K562 (cell line): ENCODE measurements around the gene OBP2A. TPM values are rescaled to one million over a fixed set of nuclear protein-coding genes. Genes with fewer than 3 reads are reported as not detected.

Experiments used
- BRD4 ChIP-seq: fragments of 200-600 bp; sonication (generic); IDR thresholded peaks from 2 replicates; pipeline ENCODE4 v1.6.1; 2017; ENCODE audit warnings: inconsistent platforms
- CREM ChIP-seq: IDR thresholded peaks from 2 replicates; pipeline ENCODE4 v1.6.1; 2014; ENCODE audit warnings: antibody characterized with exemption, low read depth
- EGR1 ChIP-seq: fragments of 450-650 bp; conservative IDR thresholded peaks from 2 replicates; pipeline ENCODE4 v1.6.1; 2017; ENCODE audit warnings: mild to moderate bottlenecking
- MXI1 ChIP-seq: IDR thresholded peaks from 2 replicates; pipeline ENCODE4 v1.6.1; 2011; ENCODE audit warnings: low read depth, mild to moderate bottlenecking, improper control_type of control experiment, low read length
- MYNN ChIP-seq, 2 experiments: sonication (generic); formaldehyde crosslinking in 1 of 2; IDR thresholded peaks; 2 replicates each; pipeline versions ENCODE4 v1.5.0 to v1.6.1; 2016 to 2020; ENCODE audit warnings: antibody characterized with exemption in 1 of 2, missing genetic modification reagents in 1 of 2
- NBN ChIP-seq: fragments of 450-650 bp; IDR thresholded peaks from 2 replicates; pipeline ENCODE4 v1.6.1; 2016; ENCODE audit warnings: low read depth, mild to moderate bottlenecking
- POLR2A ChIP-seq: fragments of 450-650 bp; conservative IDR thresholded peaks from 2 replicates; pipeline ENCODE4 v1.6.1; 2016
- POLR2AphosphoS2 ChIP-seq: IDR thresholded peaks from 2 replicates; pipeline ENCODE4 v1.6.1; 2012; ENCODE audit warnings: low read length, improper control_type of control experiment
- POLR3A ChIP-seq: IDR thresholded peaks from 2 replicates; pipeline ENCODE4 v1.6.1; 2011; ENCODE audit warnings: borderline replicate concordance, mild to moderate bottlenecking, moderate library complexity; ENCODE audit not compliant: insufficient read length, insufficient read depth; ENCODE audit errors: extremely low read depth
- SP2 ChIP-seq: IDR thresholded peaks from 2 replicates; pipeline ENCODE4 v1.6.1; 2011; ENCODE audit warnings: mild to moderate bottlenecking, low read depth, low read length, moderate library complexity; ENCODE audit not compliant: poor library complexity, severe bottlenecking; ENCODE audit errors: extremely low read depth
- STAT6 ChIP-seq: sonication (generic); formaldehyde crosslinking; IDR thresholded peaks from 2 replicates; pipeline ENCODE4 v1.8.1; 2023; ENCODE audit warnings: mild to moderate bottlenecking, missing genetic modification reagents
- TEAD2 ChIP-seq: fragments of 450-650 bp; IDR thresholded peaks from 2 replicates; pipeline ENCODE4 v1.6.1; 2016; ENCODE audit warnings: missing genetic modification characterization, control low read depth, missing compliant biosample characterization
- THAP7 ChIP-seq: fragments of 250-450 bp; sonication (Bioruptor Pico); IDR thresholded peaks from 2 replicates; pipeline ENCODE4 v1.5.0; 2021
- ZFP1 ChIP-seq: fragments of 450-650 bp; formaldehyde crosslinking; IDR thresholded peaks from 2 replicates; pipeline ENCODE4 v1.4.0; 2020; ENCODE audit warnings: mild to moderate bottlenecking, mixed read lengths
- ZKSCAN3 ChIP-seq: fragments of 250-450 bp; sonication (Bioruptor Pico); IDR thresholded peaks from 2 replicates; pipeline ENCODE4 v1.4.0; 2020
- ZNF311 ChIP-seq: fragments of 250-450 bp; sonication (Bioruptor Pico); IDR thresholded peaks from 2 replicates; pipeline ENCODE4 v1.4.0; 2020; ENCODE audit warnings: mild to moderate bottlenecking, moderate library complexity
- ZNF507 ChIP-seq: conservative IDR thresholded peaks from 2 replicates; pipeline ENCODE4 v1.6.1; 2017; ENCODE audit warnings: missing genetic modification characterization, missing compliant biosample characterization
- ZNF551 ChIP-seq: fragments of 250-450 bp; sonication (Bioruptor Pico); IDR thresholded peaks from 2 replicates; pipeline ENCODE4 v1.5.0; 2021; ENCODE audit warnings: mild to moderate bottlenecking, moderate library complexity
- ZNF77 ChIP-seq: fragments of 250-450 bp; sonication (Bioruptor Pico); IDR thresholded peaks from 2 replicates; pipeline ENCODE4 v1.5.0; 2020
- polyA plus RNA-seq, 8 experiments: library from polyadenylated mRNA; depleted of rRNA in 4 of 8; stranded (reverse) in 5 of 8; unstranded in 3 of 8; fragments of >200 nt; fragmentation: Nextera tagmentation in 2 of 8; fragmentation: Illumina TruSeq in 1 of 8; extraction: Ambion mirVana in 2 of 8; extraction: Trizol in 1 of 8; gene quantifications; 2 replicates each; pipeline versions ENCODE4 v1.2.1 to v1.2.3, GENCODE V29; 2011 to 2014; ENCODE audit warnings: inconsistent platforms in 1 of 8, missing spikeins in 1 of 8
- total RNA-seq, 7 experiments: library from RNA; depleted of rRNA in 6 of 7; stranded (reverse); fragments of >200 nt in 6 of 7; fragmentation: Illumina TruSeq in 2 of 7; extraction: Trizol in 2 of 7; gene quantifications; 2 replicates each; pipeline versions ENCODE4 v1.2.1 to v1.2.3, GENCODE V29; 2011 to 2021; ENCODE audit warnings: low replicate concordance in 1 of 7
- TF ChIP-seq, protein P1 (sequence below): fragments of 150-350 bp; conservative IDR thresholded peaks from 2 replicates; pipeline ENCODE4 v1.6.1; 2014; ENCODE audit warnings: low read length
- TF ChIP-seq, protein P2 (sequence below), 3 experiments: IDR thresholded peaks in 2 of 3; conservative IDR thresholded peaks in 1 of 3; 2 replicates each; pipeline ENCODE4 v1.5.1; 2011 to 2012; ENCODE audit warnings: low read length in 3 of 3, mild to moderate bottlenecking in 3 of 3, control low read depth in 2 of 3, improper control_type of control experiment in 1 of 3, inconsistent platforms in 1 of 3, low read depth in 1 of 3, mixed read lengths in 1 of 3, moderate library complexity in 1 of 3; ENCODE audit not compliant: insufficient read depth in 2 of 3
- TF ChIP-seq, protein P3 (sequence below): fragments of 250-450 bp; sonication (Bioruptor Pico); IDR thresholded peaks from 2 replicates; pipeline ENCODE4 v1.9.0; 2021; ENCODE audit warnings: mild to moderate bottlenecking

OBP2A gene
- total and polyA plus RNA-seq, 9 of the 15 experiments (the other 6 are each of a cell fraction or from before 2014, with no cell fraction given) = not detected

GRCh38 chr9:135500525-135501260, 45.2 kb upstream of the OBP2A start, which contains the start of gene MRPS2 (continued):
- TF ChIP-seq BRD4 (no peak), MYNN (IDR thresholded peaks at IDR 0.05) (no peak), MYNN (CRISPR knock-in tag; IDR thresholded peaks at IDR 0.05) (no peak), POLR2AphosphoS2 (peak; percentile 45; the same call in 1 of the 2 replicates), TEAD2 (tag) (no peak), ZNF77 (CRISPR knock-in tag) (no peak), NBN (no peak), ZFP1 (no peak), THAP7 (CRISPR knock-in tag) (no peak), POLR3A (no peak), EGR1 (peak; percentile 94), POLR2A (peak; percentile 88), ZNF551 (CRISPR knock-in tag) (no peak), CREM (peak; percentile 82), MXI1 (0 out of 2 replicates have a peak, but pooled peaks have one; percentile 6), SP2 (peak; percentile 81), ZNF507 (tag) (no peak), STAT6 (CRISPR knock-in tag) (no peak), ZNF311 (no peak), ZKSCAN3 (CRISPR knock-in tag) (no peak)
- TF ChIP-seq, protein P1, sequence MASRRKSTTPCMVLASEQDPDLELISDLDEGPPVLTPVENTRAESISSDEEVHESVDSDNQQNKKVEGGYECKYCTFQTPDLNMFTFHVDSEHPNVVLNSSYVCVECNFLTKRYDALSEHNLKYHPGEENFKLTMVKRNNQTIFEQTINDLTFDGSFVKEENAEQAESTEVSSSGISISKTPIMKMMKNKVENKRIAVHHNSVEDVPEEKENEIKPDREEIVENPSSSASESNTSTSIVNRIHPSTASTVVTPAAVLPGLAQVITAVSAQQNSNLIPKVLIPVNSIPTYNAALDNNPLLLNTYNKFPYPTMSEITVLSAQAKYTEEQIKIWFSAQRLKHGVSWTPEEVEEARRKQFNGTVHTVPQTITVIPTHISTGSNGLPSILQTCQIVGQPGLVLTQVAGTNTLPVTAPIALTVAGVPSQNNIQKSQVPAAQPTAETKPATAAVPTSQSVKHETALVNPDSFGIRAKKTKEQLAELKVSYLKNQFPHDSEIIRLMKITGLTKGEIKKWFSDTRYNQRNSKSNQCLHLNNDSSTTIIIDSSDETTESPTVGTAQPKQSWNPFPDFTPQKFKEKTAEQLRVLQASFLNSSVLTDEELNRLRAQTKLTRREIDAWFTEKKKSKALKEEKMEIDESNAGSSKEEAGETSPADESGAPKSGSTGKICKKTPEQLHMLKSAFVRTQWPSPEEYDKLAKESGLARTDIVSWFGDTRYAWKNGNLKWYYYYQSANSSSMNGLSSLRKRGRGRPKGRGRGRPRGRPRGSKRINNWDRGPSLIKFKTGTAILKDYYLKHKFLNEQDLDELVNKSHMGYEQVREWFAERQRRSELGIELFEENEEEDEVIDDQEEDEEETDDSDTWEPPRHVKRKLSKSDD = no peak
- TF ChIP-seq, protein P2, sequence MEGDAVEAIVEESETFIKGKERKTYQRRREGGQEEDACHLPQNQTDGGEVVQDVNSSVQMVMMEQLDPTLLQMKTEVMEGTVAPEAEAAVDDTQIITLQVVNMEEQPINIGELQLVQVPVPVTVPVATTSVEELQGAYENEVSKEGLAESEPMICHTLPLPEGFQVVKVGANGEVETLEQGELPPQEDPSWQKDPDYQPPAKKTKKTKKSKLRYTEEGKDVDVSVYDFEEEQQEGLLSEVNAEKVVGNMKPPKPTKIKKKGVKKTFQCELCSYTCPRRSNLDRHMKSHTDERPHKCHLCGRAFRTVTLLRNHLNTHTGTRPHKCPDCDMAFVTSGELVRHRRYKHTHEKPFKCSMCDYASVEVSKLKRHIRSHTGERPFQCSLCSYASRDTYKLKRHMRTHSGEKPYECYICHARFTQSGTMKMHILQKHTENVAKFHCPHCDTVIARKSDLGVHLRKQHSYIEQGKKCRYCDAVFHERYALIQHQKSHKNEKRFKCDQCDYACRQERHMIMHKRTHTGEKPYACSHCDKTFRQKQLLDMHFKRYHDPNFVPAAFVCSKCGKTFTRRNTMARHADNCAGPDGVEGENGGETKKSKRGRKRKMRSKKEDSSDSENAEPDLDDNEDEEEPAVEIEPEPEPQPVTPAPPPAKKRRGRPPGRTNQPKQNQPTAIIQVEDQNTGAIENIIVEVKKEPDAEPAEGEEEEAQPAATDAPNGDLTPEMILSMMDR (IDR thresholded peaks at IDR 0.05 in 2 of 3, conservative IDR thresholded peaks at IDR 0.05 in 1 of 3; ENCODE audit: insufficient read depth in 2 of 3, low read depth in 1 of 3, low read length in 3 of 3) = peak; percentile 84 to 93 (median 86)
- TF ChIP-seq, protein P3, sequence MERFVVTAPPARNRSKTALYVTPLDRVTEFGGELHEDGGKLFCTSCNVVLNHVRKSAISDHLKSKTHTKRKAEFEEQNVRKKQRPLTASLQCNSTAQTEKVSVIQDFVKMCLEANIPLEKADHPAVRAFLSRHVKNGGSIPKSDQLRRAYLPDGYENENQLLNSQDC = no peak
